ENCODE data around the gene CRELD2. TPM values are rescaled to one million over a fixed set of nuclear protein-coding genes. Genes with fewer than 3 reads are reported as not detected.

The CRELD2 gene
- total and polyA plus RNA-seq, 2 of the 8 experiments (the other 6 are each of a cell fraction or from before 2014, with no cell fraction given): 24.5 to 36.6 TPM

GRCh38 chr22:49910229-49911155 lies 7.9 kb upstream of the CRELD2 start (continued):
- TF ChIP-seq CHD2 (IDR thresholded peaks at IDR 0.05; ENCODE audit: low read length) (no peak), CHD1 (IDR thresholded peaks at IDR 0.05; ENCODE audit: low read depth, low read length) (no peak), SIX5 (IDR thresholded peaks at IDR 0.05; ENCODE audit: low read depth, low read length) (no peak), SRF (IDR thresholded peaks at IDR 0.05; ENCODE audit: low read depth, low read length) (no peak), GABPA (IDR thresholded peaks at IDR 0.05; ENCODE audit: borderline replicate concordance, insufficient read depth, low read length) (no peak), TBP (IDR thresholded peaks at IDR 0.05; ENCODE audit: low read depth, low read length) (no peak), CREB1 (IDR thresholded peaks at IDR 0.05) (no peak), E2F6 (IDR thresholded peaks at IDR 0.05) (no peak)
